ENCODE measurements around the gene SRRM3. TPM values are rescaled to one million over a fixed set of nuclear protein-coding genes. Genes with fewer than 3 reads are reported as not detected.

SRRM3 gene
- total and polyA plus RNA-seq, 9 of the 15 experiments (the other 6 are each of a cell fraction or from before 2014, with no cell fraction given): 0.04 to 0.91 (median 0.46) TPM; not detected in 2

GRCh38 chr7:76189276-76189675, 12.4 kb upstream of the SRRM3 start:
- no peak overlapping the region for H3K9ac ChIP-seq (ENCODE audit: insufficient read depth in 1 of 2, low read depth in 2 of 2, low read length in 2 of 2)
- in situ Hi-C loops (cut with MboI): no loop called here

More at GRCh38 chr7:76189276-76189675, 12.4 kb upstream of the SRRM3 start:
- 2% methylated on average over 6 of the region's 6 CpGs for WGBS (ENCODE audit: insufficient coverage, low coverage, missing lambda C conversion rate)
- H3K9me1 ChIP-seq (ENCODE audit: control insufficient read depth, insufficient read depth, low read length): no peaks in the 10 kb centered on the region
- H3K27me3 ChIP-seq (ENCODE audit: control insufficient read depth in 2 of 2, insufficient read depth in 2 of 2, low read length in 2 of 2): peaks cover 21 to 48% of the 10 kb centered on the region in 2 experiments; a peak in 4 of 5 replicates
- 0 out of 2 replicates have a peak, but pooled peaks cover 6% of the 10 kb centered on the region for H3K9me3 ChIP-seq (replicated peaks; ENCODE audit: control insufficient read depth, insufficient read depth, low read depth, low read length)
- ChIA-PET POLR2A (interaction anchor here (0.5 to 1.6 kb wide), 3 partner anchors 8 to 207 kb away, joined by 3 to 4 read pairs (median 3); no protein-coding TSS in a partner anchor), CTCF (ENCODE audit: low intra/inter-chr PET ratio) (no interaction called here)
- 0 out of 2 replicates have a peak, but pooled peaks cover 4% of the 10 kb centered on the region for H4K20me1 ChIP-seq (replicated peaks; ENCODE audit: control insufficient read depth, insufficient read depth, low read length)
- FAIRE-seq (no peak), DNase-seq (ENCODE audit: extremely low read depth in 1 of 4, low spot score in 3 of 4) (no peak), ATAC-seq (no peak)
- BruUV-seq (replicated peaks): no TSS peak
- peaks cover 0 to 4% of the 10 kb centered on the region in 2 experiments; a peak in 2 of 5 replicates for H3K4me1 ChIP-seq (replicated peaks in 1 of 2; ENCODE audit: control insufficient read depth in 2 of 2, insufficient read depth in 2 of 2, low read length in 2 of 2)
- H3K27ac ChIP-seq (ENCODE audit: extremely low read depth, low read depth, low read length): no peak overlapping the region
- no peak for TF ChIP-seq EZH2 (IDR thresholded peaks at IDR 0.05; ENCODE audit: borderline replicate concordance, low read depth, low read length)
- TF ChIP-seq JUND (IDR thresholded peaks at IDR 0.05; ENCODE audit: borderline replicate concordance, low read depth, low read length): no peak
- no peak for TF ChIP-seq JUND (tag; IDR thresholded peaks at IDR 0.05; ENCODE audit: borderline replicate concordance, low read depth, low read length)
- TF ChIP-seq CHD7 (IDR thresholded peaks at IDR 0.05; ENCODE audit: low read depth, low read length): no peak
- no peak for TF ChIP-seq DPF2 (IDR thresholded peaks at IDR 0.05)
- TF ChIP-seq CHAMP1 (IDR thresholded peaks at IDR 0.05): no peak
- TF ChIP-seq MXI1 (IDR thresholded peaks at IDR 0.05; ENCODE audit: low read depth, low read length): no peak
- no peak overlapping the region for H3K4me3 ChIP-seq
- H2AFZ ChIP-seq (ENCODE audit: low read depth, low read length): no peak overlapping the region
- intact Hi-C loops (cut with micrococcal nuclease): no loop called here
- no peaks in the 10 kb centered on the region for H3K79me2 ChIP-seq (ENCODE audit: control insufficient read depth, insufficient read depth, low read length)
- no peak overlapping the region for H3K4me2 ChIP-seq (ENCODE audit: insufficient read depth, low read length)
- H3K36me3 ChIP-seq (ENCODE audit: control insufficient read depth, insufficient read depth, low read length): no peaks in the 10 kb centered on the region

Data from K562 (cell line).